Endothelial cell (in vitro differentiated cells): ENCODE measurements around the gene HS3ST3A1. TPM values are rescaled to one million over a fixed set of nuclear protein-coding genes. Genes with fewer than 3 reads are reported as not detected.

Experiments used
- DNase-seq: peaks from one replicate; pipeline ENCODE4 v3.0.0; 2021; ENCODE audit warnings: low spot score
- H3K27ac Mint-ChIP-seq: one replicate; pipeline ENCODE4 v1.8.0; 2021; ENCODE audit warnings: mixed read lengths, inconsistent platforms; ENCODE audit not compliant: unreplicated experiment
- H3K27me3 Mint-ChIP-seq: one replicate; pipeline ENCODE4 v1.8.0; 2021; ENCODE audit warnings: mild to moderate bottlenecking, moderate library complexity, mixed read lengths, inconsistent platforms; ENCODE audit not compliant: unreplicated experiment
- H3K36me3 Mint-ChIP-seq: one replicate; pipeline ENCODE4 v1.8.0; 2021; ENCODE audit warnings: mild to moderate bottlenecking, low read depth, mixed read lengths, inconsistent platforms; ENCODE audit not compliant: unreplicated experiment
- H3K4me1 Mint-ChIP-seq: one replicate; pipeline ENCODE4 v1.8.0; 2021; ENCODE audit warnings: mild to moderate bottlenecking, mixed read lengths, inconsistent platforms; ENCODE audit not compliant: unreplicated experiment
- H3K4me3 Mint-ChIP-seq: one replicate; pipeline ENCODE4 v1.8.0; 2021; ENCODE audit warnings: mild to moderate bottlenecking, mixed read lengths, inconsistent platforms; ENCODE audit not compliant: unreplicated experiment
- H3K9me3 Mint-ChIP-seq: one replicate; pipeline ENCODE4 v1.8.0; 2021; ENCODE audit warnings: mixed read lengths, inconsistent platforms; ENCODE audit not compliant: unreplicated experiment
- total RNA-seq: library from RNA; stranded (reverse); fragmentation: NEBNext Ultra II Directional; extraction: Animal tissue kit (Norgen Biotek cat#: 25700); gene quantifications from one replicate; pipeline ENCODE4 v1.2.1, GENCODE V29; 2021; ENCODE audit not compliant: unreplicated experiment
- TF ChIP-seq, protein P1 (sequence below): fragments of 200-600 bp; sonication (generic); IDR thresholded peaks from one replicate; pipeline ENCODE4 v1.5.0; 2021; ENCODE audit warnings: antibody characterized with exemption; ENCODE audit not compliant: unreplicated experiment

Gene HS3ST3A1
- total RNA-seq, 1 donor from 2014 or later, result 1.1 TPM

GRCh38 chr17:13562271-13562800 is 39.4 kb downstream of the HS3ST3A1 start:
- no peak overlapping the region for H3K4me3 Mint-ChIP-seq
- no peaks in the 10 kb centered on the region for H3K27me3 Mint-ChIP-seq
- DNase-seq, result no peak
- H3K27ac Mint-ChIP-seq, result no peak overlapping the region
- H3K4me1 Mint-ChIP-seq, result no peaks in the 10 kb centered on the region
- no peaks in the 10 kb centered on the region for H3K36me3 Mint-ChIP-seq
- H3K9me3 Mint-ChIP-seq, result no peaks in the 10 kb centered on the region
- TF ChIP-seq, protein P1, sequence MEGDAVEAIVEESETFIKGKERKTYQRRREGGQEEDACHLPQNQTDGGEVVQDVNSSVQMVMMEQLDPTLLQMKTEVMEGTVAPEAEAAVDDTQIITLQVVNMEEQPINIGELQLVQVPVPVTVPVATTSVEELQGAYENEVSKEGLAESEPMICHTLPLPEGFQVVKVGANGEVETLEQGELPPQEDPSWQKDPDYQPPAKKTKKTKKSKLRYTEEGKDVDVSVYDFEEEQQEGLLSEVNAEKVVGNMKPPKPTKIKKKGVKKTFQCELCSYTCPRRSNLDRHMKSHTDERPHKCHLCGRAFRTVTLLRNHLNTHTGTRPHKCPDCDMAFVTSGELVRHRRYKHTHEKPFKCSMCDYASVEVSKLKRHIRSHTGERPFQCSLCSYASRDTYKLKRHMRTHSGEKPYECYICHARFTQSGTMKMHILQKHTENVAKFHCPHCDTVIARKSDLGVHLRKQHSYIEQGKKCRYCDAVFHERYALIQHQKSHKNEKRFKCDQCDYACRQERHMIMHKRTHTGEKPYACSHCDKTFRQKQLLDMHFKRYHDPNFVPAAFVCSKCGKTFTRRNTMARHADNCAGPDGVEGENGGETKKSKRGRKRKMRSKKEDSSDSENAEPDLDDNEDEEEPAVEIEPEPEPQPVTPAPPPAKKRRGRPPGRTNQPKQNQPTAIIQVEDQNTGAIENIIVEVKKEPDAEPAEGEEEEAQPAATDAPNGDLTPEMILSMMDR, result no peak

- DNase-seq, result no peak
- TF ChIP-seq, protein P1, result no peak
These were observed 40.0 kb downstream of the HS3ST3A1 start for GRCh38 chr17:13561606-13562270.

GRCh38 chr17:13560935-13561334 is 40.8 kb downstream of the HS3ST3A1 start:
- Mint-ChIP-seq H3K4me3 (no peak overlapping the region), H3K27ac (no peak overlapping the region), H3K36me3 (no peaks in the 10 kb centered on the region), H3K4me1 (no peaks in the 10 kb centered on the region), H3K9me3 (no peaks in the 10 kb centered on the region), H3K27me3 (no peaks in the 10 kb centered on the region)
- DNase-seq, result no peak
- TF ChIP-seq, protein P1, result no peak

More at GRCh38 chr17:13561606-13562270, 40.0 kb downstream of the HS3ST3A1 start:
- Mint-ChIP-seq H3K4me1 (no peaks in the 10 kb centered on the region), H3K4me3 (no peak overlapping the region), H3K27ac (no peak overlapping the region), H3K36me3 (no peaks in the 10 kb centered on the region), H3K9me3 (no peaks in the 10 kb centered on the region), H3K27me3 (no peaks in the 10 kb centered on the region)

DNA sequence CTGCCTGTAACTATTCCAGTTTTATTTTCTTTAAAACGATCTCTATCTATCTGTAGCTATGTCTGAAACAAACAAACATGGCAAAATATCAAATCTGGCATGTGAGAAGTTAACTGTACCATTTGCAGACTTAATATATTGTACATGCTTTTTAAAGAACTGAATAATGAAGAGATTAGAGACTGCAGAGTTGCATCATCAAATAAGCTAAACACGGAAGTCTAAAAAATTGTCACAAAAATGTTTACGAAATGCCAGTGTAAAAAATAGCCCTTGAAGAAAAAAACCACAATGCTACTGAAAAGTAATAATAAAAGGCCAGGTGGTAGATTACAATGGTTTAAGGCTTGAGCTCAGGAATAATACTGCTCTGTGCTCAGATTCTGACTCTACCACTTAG is 43.1 kb downstream of the HS3ST3A1 start:
- no peak overlapping the region for H3K27ac Mint-ChIP-seq
- peaks cover 2% of the 10 kb centered on the region for H3K27me3 Mint-ChIP-seq
- TF ChIP-seq, protein P1, result no peak
- H3K36me3 Mint-ChIP-seq, result no peaks in the 10 kb centered on the region
- no peak overlapping the region for H3K4me3 Mint-ChIP-seq
- H3K9me3 Mint-ChIP-seq, result no peaks in the 10 kb centered on the region
- DNase-seq, result no peak
- H3K4me1 Mint-ChIP-seq, result peaks cover 4% of the 10 kb centered on the region

DNA sequence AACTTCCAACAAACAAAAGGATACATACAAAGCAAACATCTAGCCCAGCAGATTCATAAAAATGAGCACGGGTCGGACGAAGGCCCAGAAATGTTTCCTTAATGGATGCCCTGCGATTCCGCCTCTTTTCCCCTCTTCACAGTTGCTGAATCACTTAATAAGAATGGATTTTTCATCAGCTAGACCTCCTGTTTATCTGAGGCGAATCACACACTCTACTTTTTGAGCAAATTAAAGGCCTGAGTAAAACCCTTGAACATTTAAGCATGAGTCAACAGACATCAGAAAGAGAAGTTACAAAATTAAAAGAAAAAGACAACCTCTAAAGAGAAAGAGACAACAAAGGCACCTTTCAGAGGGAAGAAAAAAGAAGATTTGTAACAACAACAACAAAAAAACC is 44.7 kb downstream of the HS3ST3A1 start:
- Mint-ChIP-seq H3K27ac (no peak overlapping the region), H3K27me3 (peaks cover 2% of the 10 kb centered on the region), H3K36me3 (no peaks in the 10 kb centered on the region), H3K9me3 (no peaks in the 10 kb centered on the region), H3K4me3 (no peak overlapping the region), H3K4me1 (peaks cover 4% of the 10 kb centered on the region)
- no peak for DNase-seq
- TF ChIP-seq, protein P1, result no peak
